ENCODE data around the gene UBE2S.
"Not testable (repeated sequence)": the region's sequence is repeated elsewhere in the genome, so short reads cannot be mapped to it uniquely, and the experiment has no call there.

UBE2S gene

GRCh38 chr19:55407550-55407799, at the start of gene UBE2S:
Gene UBE2S, minus strand, starts transcription at chr19:55407788. Its CDS starts 199 bp downstream, at chr19:55407589.
- in situ Hi-C loops (cut with HindIII; ENCODE audit: low sequenced_read_pairs): not testable (repeated sequence)

- in situ Hi-C loops (cut with HindIII; ENCODE audit: low sequenced_read_pairs): no loop called here
Observed at GRCh38 chr19:55456347-55456746, 48.8 kb upstream of the UBE2S start.

- in situ Hi-C loops (cut with HindIII; ENCODE audit: low sequenced_read_pairs): no loop called here
Observed at GRCh38 chr19:55455576-55456235, 48.1 kb upstream of the UBE2S start.

- in situ Hi-C loops (cut with HindIII; ENCODE audit: low sequenced_read_pairs): no loop called here
Observed at GRCh38 chr19:55454787-55455243, 47.2 kb upstream of the UBE2S start.

GRCh38 chr19:55453511-55454260, 46.1 kb upstream of the UBE2S start:
- in situ Hi-C loops (cut with HindIII; ENCODE audit: low sequenced_read_pairs): no loop called here

- in situ Hi-C loops (cut with HindIII; ENCODE audit: low sequenced_read_pairs): no loop called here
Observed at GRCh38 chr19:55452749-55453346, 45.3 kb upstream of the UBE2S start.

GRCh38 chr19:55451965-55452748, 44.6 kb upstream of the UBE2S start:
- in situ Hi-C loops (cut with HindIII; ENCODE audit: low sequenced_read_pairs): no loop called here

- in situ Hi-C loops (cut with HindIII; ENCODE audit: low sequenced_read_pairs): no loop called here
Observed at GRCh38 chr19:55451163-55451964, 43.8 kb upstream of the UBE2S start.

GRCh38 chr19:55449469-55449868, 41.9 kb upstream of the UBE2S start:
- in situ Hi-C loops (cut with HindIII; ENCODE audit: low sequenced_read_pairs): no loop called here

- in situ Hi-C loops (cut with HindIII; ENCODE audit: low sequenced_read_pairs): not testable (repeated sequence)
Observed at GRCh38 chr19:55448175-55448490, 40.5 kb upstream of the UBE2S start.

- in situ Hi-C loops (cut with HindIII; ENCODE audit: low sequenced_read_pairs): no loop called here
Observed at GRCh38 chr19:55447421-55448174, 40.0 kb upstream of the UBE2S start.

GRCh38 chr19:55446060-55446459, 38.5 kb upstream of the UBE2S start:
- in situ Hi-C loops (cut with HindIII; ENCODE audit: low sequenced_read_pairs): no loop called here

- in situ Hi-C loops (cut with HindIII; ENCODE audit: low sequenced_read_pairs): no loop called here
Observed at GRCh38 chr19:55444646-55445045, 37.1 kb upstream of the UBE2S start.

GRCh38 chr19:55443824-55444480, 36.4 kb upstream of the UBE2S start:
- in situ Hi-C loops (cut with HindIII; ENCODE audit: low sequenced_read_pairs): no loop called here

GRCh38 chr19:55443045-55443823, 35.6 kb upstream of the UBE2S start, which contains the start of gene SHISA7:
Gene SHISA7, minus strand, starts transcription at chr19:55443300. Its CDS starts 437 bp downstream, at chr19:55442863.
- in situ Hi-C loops (cut with HindIII; ENCODE audit: low sequenced_read_pairs): no loop called here

- in situ Hi-C loops (cut with HindIII; ENCODE audit: low sequenced_read_pairs): no loop called here
Observed at GRCh38 chr19:55442372-55442961, 34.9 kb upstream of the UBE2S start.

GRCh38 chr19:55441692-55442321, 34.2 kb upstream of the UBE2S start:
- in situ Hi-C loops (cut with HindIII; ENCODE audit: low sequenced_read_pairs): no loop called here

- in situ Hi-C loops (cut with HindIII; ENCODE audit: low sequenced_read_pairs): no loop called here
Observed at GRCh38 chr19:55441319-55441691, 33.7 kb upstream of the UBE2S start.
